ENCODE data around the gene IRF2.

IRF2 gene

DNA sequence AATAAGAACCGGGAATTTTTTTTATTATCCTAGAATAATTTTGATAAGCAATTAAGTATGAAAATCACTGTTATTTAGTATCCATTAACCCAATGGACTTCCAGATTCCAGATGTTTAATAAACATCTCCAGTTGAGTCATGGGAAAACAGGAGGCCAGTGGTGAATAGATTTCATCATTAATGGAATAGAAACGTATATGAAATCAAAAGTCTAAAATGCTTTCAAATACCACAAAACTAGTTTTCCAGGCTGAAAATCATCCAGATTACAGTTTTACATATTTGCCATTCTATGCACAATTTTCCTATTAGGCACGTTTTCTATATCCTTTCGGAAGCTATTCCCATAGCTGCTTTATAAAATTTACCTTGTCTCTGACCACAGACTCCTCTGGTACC is 35.0 kb downstream of the IRF2 start:
- no peak overlapping the region for H3K27ac ChIP-seq
- TF ChIP-seq, protein P1, sequence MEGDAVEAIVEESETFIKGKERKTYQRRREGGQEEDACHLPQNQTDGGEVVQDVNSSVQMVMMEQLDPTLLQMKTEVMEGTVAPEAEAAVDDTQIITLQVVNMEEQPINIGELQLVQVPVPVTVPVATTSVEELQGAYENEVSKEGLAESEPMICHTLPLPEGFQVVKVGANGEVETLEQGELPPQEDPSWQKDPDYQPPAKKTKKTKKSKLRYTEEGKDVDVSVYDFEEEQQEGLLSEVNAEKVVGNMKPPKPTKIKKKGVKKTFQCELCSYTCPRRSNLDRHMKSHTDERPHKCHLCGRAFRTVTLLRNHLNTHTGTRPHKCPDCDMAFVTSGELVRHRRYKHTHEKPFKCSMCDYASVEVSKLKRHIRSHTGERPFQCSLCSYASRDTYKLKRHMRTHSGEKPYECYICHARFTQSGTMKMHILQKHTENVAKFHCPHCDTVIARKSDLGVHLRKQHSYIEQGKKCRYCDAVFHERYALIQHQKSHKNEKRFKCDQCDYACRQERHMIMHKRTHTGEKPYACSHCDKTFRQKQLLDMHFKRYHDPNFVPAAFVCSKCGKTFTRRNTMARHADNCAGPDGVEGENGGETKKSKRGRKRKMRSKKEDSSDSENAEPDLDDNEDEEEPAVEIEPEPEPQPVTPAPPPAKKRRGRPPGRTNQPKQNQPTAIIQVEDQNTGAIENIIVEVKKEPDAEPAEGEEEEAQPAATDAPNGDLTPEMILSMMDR (IDR thresholded peaks at IDR 0.05), result no peak
- TF ChIP-seq ZFX (IDR thresholded peaks at IDR 0.05; ENCODE audit: borderline replicate concordance), result no peak

DNA sequence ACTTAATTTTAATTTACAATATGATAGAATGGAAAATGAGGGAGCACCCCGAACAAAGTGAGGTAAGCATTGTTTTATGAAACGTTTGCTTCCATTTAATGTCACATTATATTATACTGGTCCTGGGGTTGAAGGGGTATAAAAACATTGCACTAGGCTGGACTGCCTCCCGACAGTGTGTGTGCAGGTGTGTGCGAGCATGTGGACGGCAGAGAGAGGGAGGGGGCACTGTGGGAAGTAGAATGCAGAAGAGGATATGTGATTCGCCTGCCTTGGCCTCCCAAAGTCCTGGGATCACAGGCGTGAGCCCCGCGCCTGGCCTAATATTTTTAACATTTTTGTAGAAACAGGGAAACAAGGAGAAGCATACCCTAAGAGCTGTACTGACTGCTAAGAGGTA is 36.0 kb downstream of the IRF2 start:
- TF ChIP-seq, protein P1 (IDR thresholded peaks at IDR 0.05), result no peak
- no peak for TF ChIP-seq ZFX (IDR thresholded peaks at IDR 0.05; ENCODE audit: borderline replicate concordance)
- no peak overlapping the region for H3K27ac ChIP-seq

DNA sequence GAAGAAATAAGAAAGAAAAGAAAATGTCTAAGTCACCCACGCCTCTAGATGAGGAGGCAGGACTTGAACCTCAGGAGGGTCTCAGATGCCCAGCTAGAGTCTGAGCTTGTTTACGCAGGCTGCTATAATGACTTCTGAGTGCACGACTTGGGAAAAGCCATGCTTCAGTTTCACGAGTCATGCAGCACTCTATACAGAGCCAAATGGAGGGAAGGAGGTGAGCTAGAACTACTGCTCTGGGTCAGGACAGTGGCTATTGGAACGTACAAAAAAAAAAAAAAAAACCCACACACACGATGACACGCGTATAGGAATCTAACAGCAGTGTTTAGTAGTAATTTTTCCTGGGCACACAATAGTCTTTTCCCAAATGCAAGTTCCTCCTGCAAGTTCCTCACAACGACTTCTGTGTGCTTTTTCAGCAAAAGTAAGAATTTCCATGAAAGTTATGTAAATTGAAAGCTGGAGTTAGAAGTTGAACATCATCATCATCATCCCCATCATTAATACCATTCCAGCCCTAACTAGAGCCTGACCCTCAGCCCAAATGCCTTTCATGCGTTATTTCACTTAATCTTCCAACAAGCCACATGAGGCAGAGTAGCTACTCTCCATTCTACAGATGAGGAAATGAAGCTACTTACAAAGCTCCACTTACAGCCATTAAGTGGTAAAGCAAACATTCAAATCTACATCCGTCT is 36.6 kb downstream of the IRF2 start:
- no peak overlapping the region for H3K27ac ChIP-seq
- TF ChIP-seq, protein P1 (IDR thresholded peaks at IDR 0.05), result no peak
- TF ChIP-seq ZFX (IDR thresholded peaks at IDR 0.05; ENCODE audit: borderline replicate concordance), result no peak

DNA sequence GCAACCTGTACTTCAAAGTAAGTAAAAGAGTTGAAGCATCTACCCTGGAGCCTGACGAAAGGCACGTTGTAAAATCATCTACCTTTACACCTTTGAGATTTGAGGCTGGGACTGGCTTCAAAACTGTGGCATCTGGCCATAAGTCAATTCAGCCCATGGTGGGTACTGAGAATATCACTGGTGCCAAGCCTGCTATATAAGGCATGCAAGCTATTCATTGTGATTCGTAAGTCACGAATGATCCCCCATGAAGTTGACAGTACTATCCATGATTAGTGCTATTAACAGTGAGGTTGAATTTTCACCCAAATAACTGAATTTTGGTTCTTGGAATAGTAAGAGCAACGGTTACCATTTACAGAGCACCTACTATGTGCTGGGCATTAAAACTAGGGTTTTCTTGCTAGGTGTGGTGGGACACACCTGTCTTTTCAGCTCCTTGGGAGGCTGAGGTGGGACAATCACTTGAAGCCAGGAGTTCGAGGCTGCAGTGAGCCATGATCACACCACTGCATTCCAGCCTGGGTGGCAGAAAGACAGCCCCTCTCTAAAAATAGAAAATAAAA is 39.8 kb downstream of the IRF2 start:
- TF ChIP-seq, protein P1 (IDR thresholded peaks at IDR 0.05), result no peak
- TF ChIP-seq ZFX (IDR thresholded peaks at IDR 0.05; ENCODE audit: borderline replicate concordance), result no peak
- no peak overlapping the region for H3K27ac ChIP-seq

DNA sequence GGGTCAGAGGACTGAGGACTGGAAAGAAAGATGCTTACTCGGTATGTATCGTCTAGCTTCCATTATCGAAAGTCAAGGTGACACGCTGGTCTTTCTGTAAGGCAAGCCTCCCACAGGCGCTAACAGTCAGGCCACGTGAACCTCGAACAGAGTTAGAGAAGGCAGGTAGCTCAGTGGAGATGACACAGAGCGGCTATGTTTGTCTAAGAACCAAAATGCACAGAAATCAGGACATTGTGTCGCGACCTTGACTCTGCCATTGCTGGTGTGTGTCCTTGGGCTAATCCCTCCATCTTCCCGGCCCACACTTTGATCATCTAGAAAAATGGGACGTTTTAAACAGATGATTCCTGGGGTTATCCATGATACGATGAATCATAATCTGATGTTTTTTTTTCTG is 40.3 kb downstream of the IRF2 start:
- H3K27ac ChIP-seq, result no peak overlapping the region
- TF ChIP-seq, protein P1 (IDR thresholded peaks at IDR 0.05), result no peak
- no peak for TF ChIP-seq ZFX (IDR thresholded peaks at IDR 0.05; ENCODE audit: borderline replicate concordance)

DNA sequence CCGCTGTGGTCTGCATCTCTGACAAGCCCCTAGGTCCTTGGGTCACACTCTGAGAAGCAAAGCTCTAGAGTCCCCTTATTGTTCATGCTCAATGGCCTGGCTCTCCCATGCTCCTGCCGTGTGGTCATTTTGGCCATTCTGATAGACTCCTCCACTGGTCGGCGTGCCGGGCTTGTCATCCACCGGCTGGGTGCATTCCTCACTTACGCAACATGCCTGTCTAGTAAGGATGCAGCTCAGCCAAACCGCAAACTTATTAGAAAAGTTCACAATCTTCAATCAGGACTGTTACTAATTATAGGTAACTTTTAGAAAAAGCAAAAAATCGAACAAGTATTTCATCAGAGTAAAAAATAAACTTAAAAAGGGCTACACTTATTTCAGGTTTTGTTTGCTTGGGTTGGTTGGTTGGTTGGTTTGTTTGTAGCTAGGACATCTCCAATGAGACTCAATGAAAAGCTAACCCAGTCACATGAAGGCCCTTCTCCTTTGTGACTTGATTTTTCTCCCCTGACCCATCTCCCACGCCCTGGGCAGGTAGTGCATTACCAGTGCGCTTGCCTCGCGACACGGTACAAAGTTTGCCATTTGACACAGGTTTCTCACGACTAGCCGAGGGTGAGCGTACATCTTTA is 41.0 kb downstream of the IRF2 start:
- H3K27ac ChIP-seq, result no peak overlapping the region
- no peak for TF ChIP-seq ZFX (IDR thresholded peaks at IDR 0.05; ENCODE audit: borderline replicate concordance)
- TF ChIP-seq, protein P1 (IDR thresholded peaks at IDR 0.05), result no peak

All from 22Rv1 (cell line).